Activated T-cell treated with anti-CD3 and anti-CD28 coated beads, Interleukin-2, amount 50 U/mL, for 1 hour (primary cell): Measurements from ENCODE around the gene RANGRF.

Experiments
- DNase-seq: peaks from one replicate; pipeline ENCODE4 v3.0.0-alpha.2; 2020

RANGRF gene

GRCh38 chr17:8274816-8275215 is 13.7 kb upstream of the RANGRF start:
- no peak for DNase-seq

GRCh38 chr17:8275421-8276290 is 12.8 kb upstream of the RANGRF start:
- no peak for DNase-seq

- DNase-seq, result no peak
Observed at GRCh38 chr17:8277317-8277716, 11.2 kb upstream of the RANGRF start.

GRCh38 chr17:8282345-8282744 is 6.1 kb upstream of the RANGRF start:
- DNase-seq, result no peak

GRCh38 chr17:8283356-8283755 is 5.1 kb upstream of the RANGRF start:
- no peak for DNase-seq

- no peak for DNase-seq
Observed at GRCh38 chr17:8284126-8284525, 4.3 kb upstream of the RANGRF start.

- no peak for DNase-seq
Observed at GRCh38 chr17:8285270-8286181, 2.9 kb upstream of the RANGRF start.

GRCh38 chr17:8287651-8288335 is 677 bp upstream of the RANGRF start:
- DNase-seq, result no peak

- no peak for DNase-seq
Observed at GRCh38 chr17:8289103-8289397, 580 bp downstream of the RANGRF start.

GRCh38 chr17:8290043-8290442 is 1.6 kb downstream of the RANGRF start:
- DNase-seq, result no peak

GRCh38 chr17:8292639-8293395 is 4.3 kb downstream of the RANGRF start:
- DNase-seq, result no peak

GRCh38 chr17:8294361-8294760 is 5.9 kb downstream of the RANGRF start:
- DNase-seq, result no peak

- DNase-seq, result no peak
Observed at GRCh38 chr17:8294814-8295316, 6.4 kb downstream of the RANGRF start.

- DNase-seq, result no peak
Observed at GRCh38 chr17:8300226-8300625, 11.8 kb downstream of the RANGRF start.

GRCh38 chr17:8300627-8301242 is 12.3 kb downstream of the RANGRF start:
- DNase-seq, result peak; percentile 61

GRCh38 chr17:8310601-8311123 is 22.2 kb downstream of the RANGRF start:
- DNase-seq, result no peak

- no peak for DNase-seq
Observed at GRCh38 chr17:8311131-8311790, 22.8 kb downstream of the RANGRF start.

GRCh38 chr17:8312251-8312650 is 23.8 kb downstream of the RANGRF start:
- no peak for DNase-seq

- no peak for DNase-seq
Observed at GRCh38 chr17:8312726-8313600, 24.5 kb downstream of the RANGRF start.
